A172 (cell line): ENCODE data around the gene PRIMPOL. TPM values are rescaled to one million over a fixed set of nuclear protein-coding genes. Genes with fewer than 3 reads are reported as not detected.
A peak's percentile ranks its signal among the peaks of the same experiment; 100 is the strongest.
"Not testable (repeated sequence)": the region's sequence is repeated elsewhere in the genome, so short reads cannot be mapped to it uniquely, and the experiment has no call there.

Experiments used
- DNase-seq: peaks from one replicate; pipeline ENCODE4 v3.0.0-alpha.2; 2015; ENCODE audit warnings: low spot score
- total RNA-seq: library from RNA; depleted of rRNA; stranded (reverse); fragments of >200 nt; shearing (Covaris generic); gene quantifications from 2 replicates; pipeline ENCODE4 v1.2.3, GENCODE V29; 2014

PRIMPOL gene
- total RNA-seq, 1 experiment from 2014 or later: 28.4 TPM

DNA sequence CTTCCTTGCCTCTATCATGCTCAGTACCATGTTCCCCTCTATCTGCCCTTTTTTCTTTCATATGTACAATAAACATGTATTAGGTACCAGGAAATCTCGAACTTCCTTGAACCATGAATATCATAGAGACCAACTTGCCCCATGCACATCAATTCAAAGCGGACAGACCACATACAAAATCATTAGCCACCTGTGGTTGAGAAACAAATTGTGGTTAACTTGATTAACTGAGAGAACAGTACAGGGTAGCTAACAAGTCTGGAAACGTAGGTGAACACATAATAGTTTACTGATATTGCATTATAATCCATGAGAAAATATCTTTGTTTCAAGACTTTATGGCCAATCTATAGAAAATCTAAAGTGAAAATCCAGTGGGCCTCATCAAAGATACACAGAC is 8.5 kb upstream of the PRIMPOL start:
- DNase-seq: no peak

DNA sequence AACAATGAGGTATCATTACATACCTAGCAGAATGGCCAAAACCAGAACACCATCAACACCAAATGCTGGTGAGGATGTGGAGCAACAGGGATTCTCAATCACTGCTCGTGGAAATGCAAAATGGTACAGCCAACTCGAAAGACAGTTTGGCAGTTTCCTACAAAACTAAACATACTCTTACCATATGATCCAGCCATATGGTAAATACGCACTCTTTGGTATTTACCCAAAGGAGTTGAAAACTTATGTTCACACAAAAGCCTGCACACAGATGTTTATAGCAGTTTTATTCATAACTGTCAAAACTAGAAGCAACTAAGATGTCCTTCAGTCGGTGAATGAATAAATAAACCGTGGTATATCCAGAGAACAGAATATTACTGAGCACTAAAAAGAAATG is 8.1 kb upstream of the PRIMPOL start:
- no peak for DNase-seq

DNA sequence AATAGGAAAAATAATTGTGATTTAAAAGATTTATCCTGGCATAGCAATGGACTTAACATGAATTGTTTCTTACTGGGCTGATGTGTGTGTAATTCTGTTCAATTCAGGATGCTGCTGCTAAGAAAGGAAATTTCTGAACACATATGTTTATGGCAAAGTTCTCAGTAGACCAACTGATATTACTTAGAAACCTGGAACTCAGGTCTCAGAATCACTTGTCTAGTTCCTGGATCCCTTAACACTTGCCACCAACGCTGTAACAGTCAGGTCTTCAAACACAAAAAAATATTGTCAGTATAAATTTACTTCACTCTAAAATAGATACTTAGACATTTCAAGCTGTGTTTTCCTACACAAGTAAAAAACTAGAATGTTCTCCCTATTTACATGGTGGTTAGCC is 5.8 kb upstream of the PRIMPOL start:
- no peak for DNase-seq

DNA sequence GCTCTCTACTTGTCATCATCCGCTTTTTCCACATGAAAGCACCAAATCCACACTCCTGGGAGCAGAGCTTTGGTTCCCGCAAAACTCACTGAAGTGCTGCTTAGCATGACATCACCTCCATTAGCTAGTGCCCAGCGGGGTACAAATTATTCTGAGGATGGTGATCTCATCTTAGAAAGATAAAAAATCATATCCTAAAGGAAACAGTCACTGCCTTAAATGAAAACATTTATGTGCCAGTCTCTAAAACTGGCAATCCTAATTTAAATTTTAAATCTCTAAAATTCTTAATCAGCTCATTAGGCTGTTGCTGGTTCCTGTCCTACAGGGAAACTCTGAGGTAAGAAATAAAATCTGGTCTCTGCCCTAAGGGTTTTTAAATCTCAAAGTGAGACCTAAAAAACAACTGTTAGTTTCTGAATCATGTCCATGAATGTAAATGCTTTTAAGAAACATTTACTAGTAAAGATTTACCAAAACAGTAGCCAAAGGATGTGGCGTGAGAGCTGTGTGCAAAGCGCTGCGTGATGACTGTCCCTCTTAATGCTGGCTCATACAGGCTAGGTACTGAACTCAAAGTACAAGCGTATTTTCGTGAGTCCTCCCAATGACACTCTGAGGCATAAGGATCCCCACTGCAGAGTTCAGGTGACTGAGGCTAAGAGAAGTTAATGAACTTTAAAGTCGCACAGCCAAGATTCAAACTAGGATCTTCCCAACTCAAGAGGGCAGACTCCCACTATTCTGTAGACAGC is 4.8 kb upstream of the PRIMPOL start:
- peak; percentile 63 for DNase-seq

DNA sequence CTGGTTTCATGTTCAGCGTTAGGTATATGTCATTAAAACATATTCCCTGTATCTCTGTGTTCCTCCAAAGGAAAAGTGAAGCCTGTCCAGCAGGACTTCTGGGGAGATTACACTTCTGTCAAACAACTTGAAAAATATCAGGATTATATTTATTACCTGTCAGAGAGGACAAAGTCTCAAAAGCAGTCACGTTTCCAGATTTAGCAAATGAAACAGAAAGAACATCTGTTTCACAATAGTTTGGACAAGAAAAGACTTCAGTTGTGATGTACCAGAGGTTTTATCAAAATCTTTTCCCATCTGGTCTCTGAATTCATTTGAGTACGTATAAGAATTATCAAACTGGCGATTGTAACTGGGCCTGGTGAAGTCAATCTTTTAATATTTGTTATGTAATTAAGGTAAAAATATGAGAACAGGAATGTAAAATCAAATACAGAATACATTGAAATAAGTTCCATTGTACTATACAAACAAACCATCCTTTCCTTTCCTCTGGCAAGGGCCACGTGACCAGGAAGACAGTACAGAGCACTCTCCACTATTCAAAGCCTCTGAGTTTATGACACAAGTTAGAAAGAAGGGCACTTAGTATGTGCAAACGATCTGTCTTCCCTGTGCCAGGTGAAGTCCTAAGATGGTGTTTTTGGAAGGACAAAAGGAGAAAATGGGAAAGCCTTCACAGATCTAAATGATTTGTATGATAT is 3.5 kb upstream of the PRIMPOL start:
- DNase-seq: no peak

DNA sequence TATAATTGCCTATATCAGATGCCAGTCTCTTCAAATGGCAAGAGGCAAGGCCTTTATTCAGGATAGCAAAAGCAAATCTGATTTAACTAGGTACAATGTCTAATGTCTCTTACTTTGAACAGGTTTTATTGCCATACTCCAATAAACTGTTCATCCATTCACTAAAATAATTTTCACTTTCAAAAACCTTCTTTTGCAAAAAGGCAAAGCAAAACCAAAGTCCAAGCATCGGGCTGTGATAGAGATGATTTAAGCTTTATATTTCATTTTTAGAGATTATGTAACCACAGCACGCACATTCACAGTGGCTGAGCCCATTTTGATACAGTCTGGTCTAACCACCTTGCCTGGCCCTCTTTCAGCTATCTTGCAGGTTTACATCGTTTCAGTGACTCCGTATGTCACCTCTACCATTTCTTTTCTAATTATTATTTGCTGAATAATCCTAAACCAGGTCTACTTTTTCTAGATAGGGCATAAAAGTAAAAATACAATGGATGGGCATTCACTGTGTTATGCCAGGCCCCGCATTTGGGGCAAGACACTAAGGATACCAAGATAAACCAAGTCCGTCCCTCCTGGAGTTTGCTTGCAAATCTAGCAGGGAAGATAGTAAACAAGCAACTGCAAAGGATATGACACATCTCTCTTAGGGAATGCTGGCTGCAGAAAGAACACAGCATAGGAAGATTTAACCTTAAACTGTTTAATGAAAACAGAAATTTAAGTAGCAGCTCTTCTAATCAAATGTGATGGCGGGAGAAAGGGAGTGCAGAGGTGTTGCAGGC is 2.1 kb upstream of the PRIMPOL start:
- DNase-seq: peak; percentile 6

DNA sequence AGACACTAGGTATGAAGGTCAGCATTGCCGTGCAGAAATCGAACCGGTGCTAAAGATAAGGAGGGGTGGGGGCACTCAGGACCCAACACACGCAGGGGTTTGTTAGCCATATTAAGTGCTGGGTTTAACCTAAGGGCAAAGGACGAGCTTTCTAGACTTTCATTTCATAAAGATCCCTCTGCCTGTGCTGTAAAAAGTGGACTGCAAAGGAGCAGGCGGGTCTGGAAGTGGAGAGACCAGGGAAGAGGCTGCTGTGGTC is 1.6 kb upstream of the PRIMPOL start:
- DNase-seq: no peak

DNA sequence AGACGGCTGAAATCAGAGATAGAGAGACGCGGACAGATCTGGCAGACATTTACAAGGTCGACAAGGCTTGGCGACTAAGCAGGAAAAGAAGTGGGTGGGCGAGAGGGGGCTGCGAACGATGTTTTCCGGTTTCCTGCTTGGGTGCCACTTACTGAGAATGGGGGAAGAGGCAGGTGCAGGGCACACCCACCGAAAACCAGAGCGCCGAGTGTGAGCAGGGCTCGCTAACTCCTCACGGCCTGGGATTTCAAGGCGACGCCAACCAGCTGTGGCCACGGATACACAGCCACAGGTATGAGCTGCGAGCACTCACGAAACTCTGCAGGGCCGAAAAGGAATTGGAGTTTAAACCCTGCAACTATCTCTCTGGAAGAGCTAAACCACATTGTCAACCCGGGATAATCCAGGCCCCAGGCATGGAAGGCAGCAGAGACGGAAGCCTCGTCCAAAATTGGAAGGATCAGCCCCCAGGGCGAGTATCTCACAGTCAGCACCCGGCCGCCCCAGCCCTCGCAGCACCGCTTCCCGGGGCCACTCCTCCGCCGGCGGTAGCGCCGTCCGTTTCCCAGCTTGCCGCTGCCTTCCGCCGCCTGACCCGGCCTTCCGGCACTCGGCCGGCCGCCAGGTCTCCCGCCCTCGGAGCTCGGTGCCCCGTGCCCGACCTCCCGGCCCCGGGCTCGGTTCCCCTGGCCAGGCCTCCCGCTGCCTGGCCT is 1.1 kb upstream of the PRIMPOL start:
- DNase-seq: peak; percentile 11

DNA sequence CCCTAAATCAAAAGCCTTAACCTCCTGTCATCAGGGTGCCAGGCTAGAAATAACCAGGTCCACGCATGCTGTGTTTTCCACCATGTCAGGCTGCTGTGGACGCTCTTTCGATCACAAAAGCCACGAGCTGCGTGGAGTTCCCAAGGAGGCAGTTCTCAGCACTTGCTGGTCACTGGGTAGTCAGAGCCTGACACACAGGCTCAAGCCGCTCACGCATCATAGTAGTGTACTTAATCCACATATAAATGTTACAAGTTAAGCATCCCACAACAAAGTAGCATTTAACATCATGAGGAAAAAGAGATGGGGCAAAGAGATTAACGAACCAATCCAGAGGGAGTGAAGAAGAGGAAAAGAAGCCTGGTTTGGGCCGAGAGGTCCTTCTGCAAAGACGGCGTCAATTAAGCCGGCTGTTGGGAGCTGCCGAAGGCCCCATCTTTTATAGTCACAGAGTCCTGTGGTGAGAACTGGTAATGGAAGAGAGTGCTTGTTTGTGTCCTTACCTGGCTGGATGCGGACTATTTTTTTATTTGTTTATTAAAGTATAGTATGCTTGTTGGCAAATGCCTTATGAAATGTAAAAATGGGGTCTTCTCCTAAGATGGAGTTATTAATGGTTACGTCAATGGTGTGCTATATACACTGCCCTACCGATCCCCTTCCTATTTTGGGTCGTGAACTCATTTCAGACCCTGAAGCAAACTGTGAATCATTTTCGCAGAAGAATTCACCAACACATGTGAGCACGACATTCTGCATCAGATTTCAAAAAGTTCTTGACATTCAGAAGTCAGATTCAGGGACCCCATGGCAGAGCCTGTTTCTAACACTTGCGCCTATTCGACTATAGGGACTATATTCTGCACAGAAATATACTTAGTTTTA is 675 bp downstream of the PRIMPOL start:
- peak; percentile 39 for DNase-seq

DNA sequence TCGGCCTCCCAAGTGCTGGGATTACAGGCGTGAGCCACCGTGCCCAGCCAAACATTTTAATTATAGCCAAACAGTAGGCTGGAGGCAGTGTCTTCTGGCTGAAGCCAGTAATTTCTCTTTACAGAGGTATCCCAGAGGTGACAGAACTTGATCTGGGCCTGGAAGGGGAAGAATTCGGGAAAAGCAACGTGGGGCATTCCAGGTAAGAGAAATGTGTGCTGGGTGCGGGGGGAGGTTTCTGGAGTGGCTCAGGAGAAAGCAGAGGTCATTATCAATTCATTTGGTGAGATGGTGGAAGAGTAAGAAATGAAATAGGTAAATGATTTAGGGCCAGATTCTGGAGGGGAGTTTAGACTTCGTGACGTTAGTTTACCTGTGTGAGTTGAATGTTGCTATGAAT is 2.4 kb downstream of the PRIMPOL start:
- no peak for DNase-seq

DNA sequence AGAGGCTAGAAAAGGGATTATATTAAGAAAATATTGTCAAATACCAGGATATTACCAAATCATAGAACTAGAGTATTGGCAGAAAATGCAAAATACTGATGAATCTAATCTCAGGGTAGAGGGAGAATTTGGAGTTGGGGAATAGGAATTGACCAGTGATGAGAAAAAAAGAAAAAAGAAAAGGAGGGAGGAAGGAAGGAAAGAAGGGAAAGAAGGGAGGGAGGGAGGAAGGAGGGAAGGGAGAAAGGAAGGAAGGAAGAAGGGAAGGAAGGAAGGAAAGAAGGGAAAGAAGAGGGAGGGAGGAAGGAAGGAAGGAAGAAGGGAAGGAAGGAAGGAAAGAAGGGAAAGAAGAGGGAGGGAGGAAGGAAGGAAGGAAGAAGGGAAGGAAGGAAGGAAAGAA is 3.1 kb downstream of the PRIMPOL start:
- not testable (repeated sequence) for DNase-seq

DNA sequence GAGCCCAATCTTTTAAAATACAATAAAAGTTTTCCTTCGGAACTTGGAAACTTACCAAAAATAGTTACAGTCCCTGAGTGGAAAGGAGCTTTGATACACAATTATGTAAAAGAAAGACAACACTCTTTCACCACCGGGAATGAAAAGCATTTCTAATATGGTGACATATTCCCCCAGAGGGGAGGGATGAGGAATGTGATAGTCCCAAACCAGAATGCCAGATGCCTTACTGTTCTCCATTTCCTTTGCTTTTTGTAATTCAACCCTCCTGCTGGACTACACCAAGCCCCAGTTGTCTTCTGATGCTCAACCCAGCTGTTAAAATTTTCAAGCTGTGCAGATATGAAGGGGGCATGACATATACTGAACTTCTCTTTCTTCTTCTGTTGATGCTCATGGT is 4.1 kb downstream of the PRIMPOL start:
- peak; percentile 15 for DNase-seq

DNA sequence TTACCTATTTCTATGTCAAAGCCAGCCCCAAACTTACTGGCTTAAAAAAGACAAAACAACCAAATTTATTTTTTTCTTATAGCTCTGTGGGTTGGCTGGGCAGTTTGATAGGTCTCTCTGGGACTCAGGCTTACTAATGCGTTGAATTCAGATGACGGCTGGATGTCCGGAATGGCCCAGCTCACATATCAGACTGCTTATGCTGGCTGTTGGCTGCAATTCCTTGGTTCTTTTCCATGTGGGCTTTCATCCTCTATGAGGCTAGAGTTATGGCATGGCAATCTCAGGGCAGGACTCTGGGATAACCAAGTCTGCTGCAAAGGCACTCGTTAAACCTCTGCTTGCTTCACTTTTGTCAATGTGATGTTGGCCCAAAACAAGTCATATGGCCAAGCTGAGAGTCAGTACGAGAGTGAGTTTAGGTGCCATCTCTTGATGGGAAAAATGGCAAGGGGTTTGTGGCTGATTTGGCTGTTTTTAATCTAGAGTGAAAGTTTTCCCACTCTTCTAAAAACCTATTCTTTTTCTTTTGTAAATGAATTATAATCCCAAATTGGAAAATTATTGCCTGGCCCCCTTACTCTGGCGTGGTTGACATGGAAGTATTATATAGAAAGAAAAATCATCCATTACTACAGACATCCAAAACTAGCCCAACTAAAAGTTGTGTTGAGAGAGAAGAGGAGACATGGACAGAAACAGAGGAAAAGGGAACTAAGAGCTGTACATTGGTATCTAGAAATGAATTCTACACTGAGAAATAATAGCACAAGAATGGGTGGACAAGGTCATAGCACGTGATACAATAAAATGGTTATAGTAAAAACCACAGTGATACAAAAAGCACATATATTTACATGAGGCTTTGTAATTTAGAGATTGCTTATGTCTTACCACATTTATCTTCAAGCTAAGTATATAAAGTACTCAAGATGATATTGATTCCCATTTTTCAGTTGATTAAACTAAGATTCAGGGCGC is 6.6 kb downstream of the PRIMPOL start:
- DNase-seq: no peak

DNA sequence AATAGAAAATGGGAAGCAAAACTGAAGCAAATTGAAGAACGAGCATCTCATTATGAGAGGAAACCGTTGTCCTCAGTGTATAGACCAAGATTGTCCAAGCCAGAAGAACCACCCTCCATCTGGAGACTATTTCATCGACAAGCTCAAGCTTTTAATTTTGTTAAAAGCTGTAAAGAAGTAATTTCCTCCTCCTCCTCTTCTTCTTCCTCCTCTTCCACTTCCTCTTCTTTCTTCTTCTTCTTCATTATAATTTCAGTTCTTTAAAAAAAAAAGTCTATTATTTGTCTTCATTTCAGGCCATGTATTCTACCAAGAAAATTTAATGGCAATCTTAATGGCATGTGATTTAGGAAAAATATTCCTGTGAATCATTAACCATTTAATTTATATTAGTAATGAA is 7.6 kb downstream of the PRIMPOL start:
- DNase-seq: no peak

DNA sequence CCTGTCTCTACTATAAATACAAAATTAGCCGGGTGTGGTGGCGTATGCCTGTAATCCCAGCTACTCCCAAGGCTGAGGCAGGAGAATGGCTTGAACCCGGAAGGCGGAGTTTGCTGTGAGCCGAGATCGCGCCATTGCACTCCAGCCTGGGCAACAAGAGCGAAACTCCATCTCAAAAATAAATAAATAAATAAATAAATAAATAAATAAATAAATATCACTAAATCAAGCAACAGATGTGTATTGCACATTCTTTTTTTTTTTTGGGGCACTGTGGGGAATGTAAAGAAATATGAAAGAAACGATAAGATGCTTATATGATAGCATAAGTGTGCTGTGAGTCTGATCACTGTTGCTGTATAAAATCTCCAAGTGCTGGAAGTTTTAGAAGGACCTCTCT is 8.3 kb downstream of the PRIMPOL start:
- DNase-seq: not testable (repeated sequence)

DNA sequence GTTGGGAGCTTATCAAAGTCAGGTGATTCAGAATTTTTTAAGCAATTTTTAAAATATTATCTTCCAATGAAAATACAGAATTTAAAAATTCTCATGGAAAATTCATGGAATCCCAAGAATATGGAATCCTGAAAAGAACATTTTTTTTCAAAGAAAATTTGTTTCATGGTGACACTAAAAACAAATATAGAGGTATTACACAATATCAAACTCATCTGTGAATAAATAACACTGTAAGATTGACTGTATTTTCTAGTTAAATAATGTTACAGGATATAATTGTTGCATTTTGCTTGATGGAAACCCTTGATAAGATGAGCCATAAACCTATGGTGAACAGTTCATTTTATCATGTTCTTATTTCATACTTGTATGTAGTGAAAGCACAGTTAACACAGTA is 11.4 kb downstream of the PRIMPOL start:
- DNase-seq: no peak

DNA sequence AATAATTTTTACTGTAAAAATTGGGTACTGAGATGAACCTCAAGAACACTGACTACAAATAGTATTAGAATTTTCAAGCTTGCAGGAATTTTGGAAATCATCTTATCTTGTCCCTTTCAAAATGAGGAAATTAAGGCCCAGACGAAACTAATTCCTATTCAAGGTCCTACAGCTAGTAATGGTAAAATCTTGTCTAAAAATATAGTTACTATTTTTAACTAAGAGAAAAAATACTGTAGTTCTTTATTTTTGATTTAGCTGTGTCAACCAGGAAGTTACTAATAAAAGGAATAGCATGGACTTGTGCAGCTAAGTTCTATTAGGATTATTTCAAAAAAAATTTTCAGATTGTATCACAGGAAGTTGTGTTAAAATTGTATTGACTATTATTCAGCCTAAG is 12.7 kb downstream of the PRIMPOL start:
- DNase-seq: no peak

DNA sequence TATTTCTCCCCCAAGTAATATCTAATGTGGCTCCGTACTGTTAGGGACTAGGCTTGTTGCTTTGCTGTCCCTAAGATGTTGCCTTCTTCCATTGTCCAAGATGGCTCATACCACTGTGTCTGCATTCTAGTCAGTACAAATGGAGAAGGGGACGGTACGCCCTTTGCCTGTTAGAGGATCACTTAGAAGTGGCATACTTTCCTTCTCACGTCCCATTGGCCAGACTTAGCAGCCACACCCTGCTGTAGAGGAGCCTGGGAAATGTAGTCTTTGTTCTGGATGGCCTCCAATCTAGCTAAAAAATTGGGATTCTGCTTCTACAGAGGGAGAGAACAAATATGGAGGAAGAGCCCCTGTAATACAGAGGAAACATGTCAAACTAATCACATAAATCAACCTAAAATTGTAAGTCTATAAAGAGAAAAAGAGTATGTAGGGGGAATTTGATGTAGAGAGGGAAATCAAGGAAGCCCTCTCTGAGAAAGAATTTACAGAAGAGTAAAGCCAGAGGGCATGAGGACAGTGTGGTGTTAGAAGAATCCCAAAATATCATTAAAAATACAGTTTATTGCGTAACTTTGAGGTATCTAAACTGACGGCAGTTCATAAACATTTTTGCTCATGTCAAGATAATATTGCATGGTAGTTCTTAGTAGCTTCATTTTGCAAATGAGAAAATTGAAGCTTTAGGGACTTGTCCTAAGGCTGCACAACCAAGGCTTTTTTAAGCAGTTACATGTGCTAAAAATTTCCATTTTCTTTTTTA is 15.1 kb downstream of the PRIMPOL start:
- peak; percentile 16 for DNase-seq

DNA sequence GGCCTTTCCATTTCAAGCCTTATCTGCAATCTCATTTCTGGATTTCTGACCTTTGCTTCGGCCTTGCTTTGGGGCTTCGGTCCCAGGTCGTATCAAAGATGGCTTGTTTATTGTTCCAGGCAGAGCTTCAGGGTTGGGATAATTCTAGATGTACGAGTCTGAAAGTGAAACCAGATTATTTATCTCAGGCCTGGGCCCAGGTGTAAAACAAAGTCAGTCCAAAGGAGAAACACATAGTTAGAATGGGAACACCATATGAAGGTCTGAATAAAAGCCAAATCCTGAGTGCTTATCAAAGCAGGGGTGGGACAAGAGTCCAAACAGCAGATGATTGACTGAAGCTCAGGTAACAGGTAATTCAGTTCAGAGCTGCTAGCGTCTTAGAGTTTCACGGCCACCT is 17.1 kb downstream of the PRIMPOL start:
- no peak for DNase-seq
